Mammary epithelial cell (primary cell): Measurements from ENCODE around the gene CDK4.

Source experiments
- EZH2 ChIP-seq: IDR thresholded peaks from 2 replicates; pipeline ENCODE4 v1.6.1; 2012; ENCODE audit warnings: low read length, inconsistent platforms, borderline replicate concordance
- TF ChIP-seq, protein P1 (sequence below), 2 donors: IDR thresholded peaks in 1 of 2; conservative IDR thresholded peaks in 1 of 2; 2 replicates each; pipeline ENCODE4 v1.5.1; 2011 to 2012; ENCODE audit warnings: inconsistent platforms in 2 of 2, low read length in 2 of 2, mild to moderate bottlenecking in 2 of 2, control low read depth in 1 of 2, low read depth in 1 of 2; ENCODE audit not compliant: insufficient read depth in 1 of 2; ENCODE audit errors: extremely low read depth in 1 of 2

DNA sequence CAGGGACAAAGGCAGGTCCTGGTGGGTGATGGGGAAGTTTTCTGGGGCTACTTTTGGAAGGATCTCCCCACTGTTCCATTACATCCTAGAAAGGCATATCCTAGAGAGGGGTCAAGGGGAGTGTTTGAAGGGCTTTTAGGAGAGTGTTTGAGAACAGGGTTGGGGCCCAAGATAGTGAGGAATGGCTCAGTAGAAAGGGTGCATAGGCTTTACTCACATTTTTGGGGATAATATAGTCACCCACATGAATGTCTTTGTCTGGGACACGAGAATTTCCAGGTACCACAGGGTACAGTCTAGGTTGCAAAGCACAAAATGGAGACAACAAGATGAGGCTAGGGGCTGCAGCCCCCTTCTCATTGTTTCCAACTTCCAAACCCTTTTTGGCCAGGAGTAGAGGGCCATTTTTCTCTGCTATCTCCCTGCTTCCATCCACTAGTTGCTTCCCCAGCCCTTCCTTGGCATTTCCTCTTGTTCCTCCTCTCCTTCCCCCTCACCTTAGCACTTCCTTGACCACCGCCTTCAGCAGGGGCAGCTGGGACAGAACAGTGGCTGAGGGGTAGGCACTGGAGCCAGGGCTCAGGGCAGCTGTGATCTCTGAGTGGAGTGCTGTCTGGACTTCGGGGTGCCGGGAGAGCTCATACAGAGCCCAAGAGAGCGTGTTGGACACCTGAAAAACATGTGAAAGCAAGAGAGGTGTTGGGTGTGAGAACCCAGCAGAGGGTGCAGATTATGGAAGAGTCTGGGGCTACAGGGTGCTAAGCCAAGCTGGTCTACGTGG, 12.0 kb upstream of the CDK4 start:
- TF ChIP-seq, protein P1, sequence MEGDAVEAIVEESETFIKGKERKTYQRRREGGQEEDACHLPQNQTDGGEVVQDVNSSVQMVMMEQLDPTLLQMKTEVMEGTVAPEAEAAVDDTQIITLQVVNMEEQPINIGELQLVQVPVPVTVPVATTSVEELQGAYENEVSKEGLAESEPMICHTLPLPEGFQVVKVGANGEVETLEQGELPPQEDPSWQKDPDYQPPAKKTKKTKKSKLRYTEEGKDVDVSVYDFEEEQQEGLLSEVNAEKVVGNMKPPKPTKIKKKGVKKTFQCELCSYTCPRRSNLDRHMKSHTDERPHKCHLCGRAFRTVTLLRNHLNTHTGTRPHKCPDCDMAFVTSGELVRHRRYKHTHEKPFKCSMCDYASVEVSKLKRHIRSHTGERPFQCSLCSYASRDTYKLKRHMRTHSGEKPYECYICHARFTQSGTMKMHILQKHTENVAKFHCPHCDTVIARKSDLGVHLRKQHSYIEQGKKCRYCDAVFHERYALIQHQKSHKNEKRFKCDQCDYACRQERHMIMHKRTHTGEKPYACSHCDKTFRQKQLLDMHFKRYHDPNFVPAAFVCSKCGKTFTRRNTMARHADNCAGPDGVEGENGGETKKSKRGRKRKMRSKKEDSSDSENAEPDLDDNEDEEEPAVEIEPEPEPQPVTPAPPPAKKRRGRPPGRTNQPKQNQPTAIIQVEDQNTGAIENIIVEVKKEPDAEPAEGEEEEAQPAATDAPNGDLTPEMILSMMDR (conservative IDR thresholded peaks at IDR 0.05 in 1 of 2, IDR thresholded peaks at IDR 0.05 in 1 of 2; ENCODE audit: extremely low read depth in 1 of 2, insufficient read depth in 1 of 2, low read depth in 1 of 2, low read length in 2 of 2): no peak
- no peak for TF ChIP-seq EZH2
